HG03280 (cell line): Measurements from ENCODE around the gene RNASE7.

Source experiments
- ATAC-seq: cut with Tn5 transposase; IDR thresholded peaks from one replicate; pipeline ENCODE4 v1.9.1; 2021; ENCODE audit warnings: mild to moderate bottlenecking, moderate library complexity; ENCODE audit not compliant: unreplicated experiment

RNASE7 gene

DNA sequence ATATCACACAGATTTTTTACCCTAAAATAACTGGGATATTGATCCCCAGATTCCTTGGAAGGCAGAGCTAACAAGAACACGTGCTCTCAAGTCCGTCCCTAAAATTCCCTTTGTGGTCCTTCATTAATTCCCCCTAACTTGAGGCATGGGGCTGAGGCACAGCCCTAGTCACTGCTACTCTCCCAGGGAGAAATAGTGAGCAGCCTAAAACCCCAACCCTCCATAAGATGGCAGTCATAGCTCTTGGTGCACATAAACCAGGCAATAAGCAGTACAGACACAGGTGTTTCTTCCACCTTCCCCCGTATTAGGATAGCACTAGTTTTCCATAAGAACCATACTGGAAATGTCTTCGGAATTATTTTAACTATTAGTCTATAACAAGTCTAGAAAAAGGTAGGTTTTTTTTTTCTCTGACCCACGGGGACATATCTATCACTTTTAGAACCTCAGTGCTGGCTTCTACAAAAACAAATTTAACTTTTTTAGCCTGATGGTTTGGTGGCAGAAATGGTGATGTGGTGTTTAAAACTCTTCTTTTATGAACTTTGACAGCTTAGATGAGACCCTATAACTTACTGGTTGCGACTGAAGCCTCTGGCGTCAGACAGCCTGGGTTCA, 24.8 kb downstream of the RNASE7 start:
- no peak for ATAC-seq

GRCh38 chr14:21068521-21069387, 26.6 kb downstream of the RNASE7 start:
- ATAC-seq: no peak

- no peak for ATAC-seq
Observed at GRCh38 chr14:21069388-21070082, 27.4 kb downstream of the RNASE7 start.

DNA sequence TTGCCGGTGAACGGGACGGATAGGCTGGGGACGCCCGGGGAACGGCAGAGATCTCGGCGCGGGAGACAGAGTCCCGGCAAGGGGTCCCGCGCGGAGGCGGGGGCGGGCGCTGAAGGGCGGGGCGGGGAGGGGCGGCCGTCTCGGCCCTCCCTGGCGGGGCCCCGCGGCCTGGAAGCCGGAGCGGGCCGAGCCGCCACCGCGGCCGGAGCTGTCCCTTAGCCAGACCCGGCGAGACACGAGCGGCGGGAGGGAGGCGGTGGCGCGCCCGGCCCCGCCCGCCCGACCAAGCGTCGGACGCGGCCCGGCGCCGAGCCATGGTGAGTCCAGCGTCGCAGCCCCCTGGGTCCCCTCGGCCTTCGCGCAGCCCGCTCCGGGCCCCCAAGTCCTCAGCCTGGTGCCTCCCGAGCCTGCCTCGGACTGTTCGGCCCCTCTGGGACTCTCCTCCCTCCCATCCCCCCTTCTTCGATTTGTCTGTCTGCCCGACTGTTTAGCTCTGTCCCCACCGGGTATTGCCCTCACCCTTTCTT, 28.0 kb downstream of the RNASE7 start, which contains the start of gene ARHGEF40:
Gene ARHGEF40 (plus strand): TSS at position 222 of the 527 bp plus-strand sequence. CDS start 93 bp downstream, at position 315.
- no peak for ATAC-seq

- no peak for ATAC-seq
Observed at GRCh38 chr14:21070610-21071224, 28.6 kb downstream of the RNASE7 start.

- peak; percentile 64 for ATAC-seq
Observed at GRCh38 chr14:21071225-21072030, 29.3 kb downstream of the RNASE7 start.

DNA sequence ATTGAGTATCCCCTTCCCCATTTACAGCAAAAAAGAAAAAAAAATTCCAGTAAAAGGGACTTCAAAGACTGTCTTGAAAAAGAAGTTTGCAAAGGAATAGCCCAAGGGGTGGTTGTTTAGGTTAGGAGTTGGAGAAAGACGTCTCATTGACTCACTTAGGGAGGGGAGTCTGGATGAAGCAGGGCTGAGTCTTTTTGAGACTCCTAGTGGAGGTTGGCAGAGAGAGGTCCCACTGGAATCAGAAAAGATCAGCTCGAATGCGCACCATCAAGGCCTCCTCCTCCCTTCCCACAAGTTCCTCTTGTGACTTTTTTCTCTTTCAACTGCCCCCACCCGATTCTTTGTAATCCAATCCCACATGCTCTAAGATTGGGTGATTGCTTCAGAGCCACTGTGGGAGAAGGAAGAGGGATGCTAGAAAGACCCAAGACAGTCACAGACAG, 29.9 kb downstream of the RNASE7 start:
- ATAC-seq: no peak

DNA sequence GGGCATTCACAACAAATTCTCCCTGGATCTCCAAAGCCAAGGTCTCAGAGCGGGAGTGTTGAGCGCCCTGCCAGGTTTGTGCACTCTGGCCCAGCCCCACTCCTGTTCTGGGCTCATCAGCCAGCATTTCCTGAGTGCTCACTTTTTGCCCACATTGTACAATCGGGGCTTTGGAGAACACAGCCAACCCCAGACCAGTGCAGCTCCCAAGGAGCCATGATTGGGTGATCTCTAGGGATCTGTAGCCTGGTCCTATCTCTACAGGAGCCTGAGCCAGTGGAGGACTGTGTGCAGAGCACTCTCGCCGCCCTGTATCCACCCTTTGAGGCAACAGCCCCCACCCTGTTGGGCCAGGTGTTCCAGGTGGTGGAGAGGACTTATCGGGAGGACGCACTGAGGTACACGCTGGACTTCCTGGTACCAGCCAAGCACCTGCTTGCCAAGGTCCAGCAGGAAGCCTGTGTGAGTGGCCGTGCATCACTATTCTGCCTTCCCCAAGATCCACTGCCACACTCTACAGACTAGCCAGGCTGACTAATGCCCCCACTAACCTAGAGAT, 30.7 kb downstream of the RNASE7 start:
- no peak for ATAC-seq

- ATAC-seq: no peak
Observed at GRCh38 chr14:21073921-21074320, 31.8 kb downstream of the RNASE7 start.

- no peak for ATAC-seq
Observed at GRCh38 chr14:21074398-21075272, 32.5 kb downstream of the RNASE7 start.

- no peak for ATAC-seq
Observed at GRCh38 chr14:21075719-21076437, 33.7 kb downstream of the RNASE7 start.

DNA sequence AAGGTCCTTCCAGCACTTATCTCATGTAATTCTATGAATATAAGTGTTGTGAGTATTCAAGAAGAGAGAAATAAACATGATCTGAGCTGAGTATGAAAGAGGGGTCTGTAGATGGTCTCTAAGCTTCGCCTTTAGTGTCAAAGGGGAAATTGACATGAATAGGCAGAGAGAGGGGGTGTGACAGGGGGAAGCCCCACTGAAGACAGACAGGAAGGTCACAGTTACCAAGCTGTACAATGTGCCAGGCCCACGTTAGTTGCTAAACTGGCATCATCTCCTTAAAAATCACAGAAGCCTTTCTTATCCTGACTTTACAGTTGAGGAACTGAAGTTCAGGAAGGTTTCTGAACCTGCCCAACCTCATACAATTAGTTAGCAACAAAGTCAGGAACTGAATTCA, 35.5 kb downstream of the RNASE7 start:
- no peak for ATAC-seq

GRCh38 chr14:21078287-21078686, 36.1 kb downstream of the RNASE7 start:
- ATAC-seq: no peak

DNA sequence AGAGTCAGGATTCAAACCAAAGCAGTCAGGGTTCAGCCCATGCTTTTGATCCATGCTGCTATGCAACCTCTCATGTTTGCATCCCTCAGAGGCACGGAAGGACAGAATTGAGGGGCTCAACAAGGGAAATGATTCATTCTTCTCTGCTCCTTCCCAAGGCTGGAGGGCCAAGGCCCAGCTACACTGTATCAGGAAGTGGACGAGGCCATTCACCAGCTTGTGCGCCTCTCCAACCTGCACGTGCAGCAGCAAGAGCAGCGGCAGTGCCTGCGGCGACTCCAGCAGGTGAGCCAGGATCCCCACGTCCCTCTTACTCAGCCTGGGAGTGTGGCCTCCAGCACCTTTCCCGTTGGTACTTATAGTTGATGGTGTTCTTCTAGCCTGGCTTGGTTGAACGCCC, 36.6 kb downstream of the RNASE7 start:
- ATAC-seq: no peak

DNA sequence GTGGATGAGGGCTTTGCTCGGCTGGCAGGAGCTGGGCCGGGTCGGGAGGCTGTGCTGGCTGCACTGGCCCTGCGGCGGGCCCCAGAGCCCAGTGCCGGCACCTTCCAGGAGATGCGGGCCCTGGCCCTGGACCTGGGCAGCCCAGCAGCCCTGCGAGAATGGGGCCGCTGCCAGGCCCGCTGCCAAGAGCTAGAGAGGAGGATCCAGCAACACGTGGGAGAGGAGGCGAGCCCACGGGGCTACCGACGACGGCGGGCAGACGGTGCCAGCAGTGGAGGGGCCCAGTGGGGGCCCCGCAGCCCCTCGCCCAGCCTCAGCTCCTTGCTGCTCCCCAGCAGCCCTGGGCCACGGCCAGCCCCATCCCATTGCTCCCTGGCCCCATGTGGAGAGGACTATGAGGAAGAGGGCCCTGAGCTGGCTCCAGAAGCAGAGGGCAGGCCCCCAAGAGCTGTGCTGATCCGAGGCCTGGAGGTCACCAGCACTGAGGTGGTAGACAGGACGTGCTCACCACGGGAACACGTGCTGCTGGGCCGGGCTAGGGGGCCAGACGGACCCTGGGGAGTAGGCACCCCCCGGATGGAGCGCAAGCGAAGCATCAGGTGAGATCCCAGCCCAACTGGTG, 39.5 kb downstream of the RNASE7 start:
- no peak for ATAC-seq

DNA sequence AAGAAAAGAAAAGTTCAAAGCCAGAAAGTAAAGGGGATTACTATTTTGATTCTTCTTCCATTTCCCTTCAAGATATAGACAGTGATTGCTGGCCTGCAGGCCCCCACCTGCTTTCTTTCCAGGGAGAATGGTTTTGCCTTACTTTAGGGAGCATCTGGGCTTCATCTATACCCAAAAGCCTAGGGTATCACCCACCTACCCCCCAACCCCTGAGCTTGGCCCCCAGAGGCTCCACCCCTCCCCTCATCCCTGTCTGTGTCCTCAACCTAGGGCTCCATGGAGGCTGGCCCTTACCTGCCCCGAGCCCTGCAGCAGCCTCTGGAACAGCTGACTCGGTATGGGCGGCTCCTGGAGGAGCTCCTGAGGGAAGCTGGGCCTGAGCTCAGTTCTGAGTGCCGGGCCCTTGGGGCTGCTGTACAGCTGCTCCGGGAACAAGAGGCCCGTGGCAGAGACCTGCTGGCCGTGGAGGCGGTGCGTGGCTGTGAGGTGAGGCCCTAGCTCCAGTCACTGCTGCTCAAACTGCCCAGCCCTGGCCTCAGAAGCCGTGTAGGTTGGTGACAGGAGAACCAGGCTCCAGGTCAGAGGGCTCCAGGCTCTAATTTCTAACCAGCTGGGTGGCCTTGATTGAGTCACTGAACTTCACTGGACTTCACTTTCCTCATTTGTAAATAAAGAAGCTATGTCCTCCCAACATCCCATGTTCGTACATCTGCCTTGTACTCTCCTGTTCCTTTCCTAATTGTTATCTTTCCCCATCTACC, 41.6 kb downstream of the RNASE7 start:
- no peak for ATAC-seq

DNA sequence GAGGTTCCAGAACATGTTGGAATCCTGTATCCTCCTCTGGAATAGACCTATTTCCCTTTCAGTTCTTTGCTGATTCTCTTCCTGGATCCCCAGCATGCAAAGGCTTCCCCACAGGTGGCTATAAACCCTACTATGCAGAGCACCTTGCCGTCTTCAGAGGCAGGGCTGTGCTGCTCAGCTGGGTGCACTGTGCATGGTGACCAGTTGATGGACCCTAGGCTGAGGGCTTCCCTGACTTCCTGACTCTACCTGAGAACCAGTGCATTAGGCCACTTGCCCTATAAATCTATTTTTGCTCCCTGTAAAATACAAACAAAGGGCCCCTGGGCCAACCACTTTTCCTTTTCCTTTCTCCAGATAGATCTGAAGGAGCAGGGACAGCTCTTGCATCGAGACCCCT, 42.2 kb downstream of the RNASE7 start:
- no peak for ATAC-seq
